DMS114 treated with DMSO at 0.1 percent for 48 hours (cell line): ENCODE results near the gene NGFR.

Experiments used
- DNase-seq: peaks from one replicate; lab custom pipeline; 2025; ENCODE audit not compliant: unreplicated experiment; lab: John Stamatoyannopoulos, UW

Gene NGFR

DNA sequence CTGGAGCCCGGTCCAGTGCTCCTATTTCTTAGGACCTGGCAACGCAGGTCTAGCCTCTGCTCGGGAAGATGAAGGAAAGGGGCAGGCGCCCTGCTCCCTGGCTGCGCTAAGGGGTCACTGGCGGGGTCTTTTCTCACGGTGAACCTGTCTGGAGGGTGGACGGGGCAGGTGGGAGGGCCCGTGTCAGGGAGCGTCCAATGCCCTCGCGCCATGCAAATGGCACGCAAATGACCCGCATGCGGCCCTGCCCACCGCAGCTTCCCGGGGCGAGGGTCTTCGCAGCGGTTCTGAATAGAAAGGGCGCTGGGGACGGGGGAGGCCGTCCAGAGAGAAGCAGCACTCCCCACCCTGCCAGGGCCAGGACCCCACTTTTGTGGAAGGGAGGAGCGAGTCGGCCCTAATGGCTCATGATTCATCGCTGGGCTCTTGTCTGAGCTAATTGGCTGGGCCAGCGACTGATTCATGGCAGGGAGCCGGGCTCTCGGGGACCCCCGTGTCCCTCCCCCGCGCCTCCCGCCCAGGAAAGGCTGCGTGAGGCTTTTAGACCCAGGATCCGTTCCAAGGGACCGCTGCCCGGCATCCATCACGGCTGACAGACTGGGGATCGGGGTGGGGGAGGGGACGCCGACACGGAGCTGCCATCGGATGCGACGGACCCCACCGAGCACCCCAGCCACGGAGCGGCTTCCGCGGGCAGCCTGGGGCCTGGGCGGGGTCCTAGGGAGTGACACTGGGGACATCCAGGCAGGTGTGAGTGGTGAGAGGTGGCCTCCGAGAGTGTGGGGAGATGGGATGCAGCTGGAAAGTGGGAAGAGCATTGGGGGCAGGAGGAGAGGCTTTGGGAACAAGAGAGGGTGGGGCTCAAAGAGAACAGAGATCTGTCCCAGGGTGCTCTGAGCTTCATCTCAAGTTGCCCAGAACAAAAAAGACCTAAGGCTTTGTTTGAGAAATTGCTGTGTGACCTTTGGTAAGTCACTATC is 25.0 kb upstream of the NGFR start:
- no peak for DNase-seq

DNA sequence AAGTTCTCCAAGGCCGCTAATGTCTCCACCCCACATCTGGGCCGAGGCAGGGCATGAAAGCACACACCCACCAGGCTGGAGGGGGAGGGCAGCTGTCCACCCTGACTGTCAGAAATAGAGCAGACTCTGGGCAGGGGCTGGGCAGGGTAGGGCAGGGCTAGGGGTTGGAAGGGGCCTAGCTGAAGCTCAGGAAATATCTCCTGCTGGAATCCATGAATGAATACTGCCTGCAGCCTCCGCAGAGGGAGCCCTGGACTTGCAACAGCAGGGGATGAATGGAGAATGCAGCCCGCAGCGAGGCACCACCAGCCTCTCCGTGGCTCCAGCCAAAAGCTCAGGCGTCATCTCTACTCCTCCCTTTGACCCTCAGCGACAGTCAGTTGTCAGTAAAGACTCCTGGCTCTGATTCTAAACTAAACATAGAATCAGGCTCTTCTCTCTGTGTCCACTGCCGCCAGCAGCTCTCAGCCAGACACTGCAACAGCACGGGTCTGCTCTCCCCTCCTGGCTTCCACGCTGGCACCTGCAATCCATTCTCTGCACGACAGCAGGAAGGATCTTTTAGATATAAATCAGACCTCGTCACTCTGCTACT is 23.9 kb upstream of the NGFR start:
- no peak for DNase-seq

DNA sequence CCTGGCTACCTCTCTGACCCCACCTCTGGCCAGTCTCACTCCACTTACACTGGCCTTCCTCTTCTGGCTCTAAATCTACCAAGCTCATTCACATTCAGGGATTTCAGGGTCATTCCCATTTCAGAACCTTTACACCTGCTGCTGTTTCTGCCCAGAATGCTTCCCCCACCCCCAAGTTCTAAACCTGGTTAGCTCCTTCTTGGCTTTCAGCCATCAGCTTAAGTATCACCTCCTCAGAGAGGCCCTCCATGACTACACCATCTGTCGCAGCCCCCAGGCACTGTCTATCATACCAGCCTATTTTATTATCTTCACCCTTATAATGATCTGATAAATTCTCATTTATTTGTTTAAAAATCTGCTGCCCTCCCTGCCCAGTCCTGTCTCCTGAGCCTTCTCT is 23.3 kb upstream of the NGFR start:
- DNase-seq, result no peak

DNA sequence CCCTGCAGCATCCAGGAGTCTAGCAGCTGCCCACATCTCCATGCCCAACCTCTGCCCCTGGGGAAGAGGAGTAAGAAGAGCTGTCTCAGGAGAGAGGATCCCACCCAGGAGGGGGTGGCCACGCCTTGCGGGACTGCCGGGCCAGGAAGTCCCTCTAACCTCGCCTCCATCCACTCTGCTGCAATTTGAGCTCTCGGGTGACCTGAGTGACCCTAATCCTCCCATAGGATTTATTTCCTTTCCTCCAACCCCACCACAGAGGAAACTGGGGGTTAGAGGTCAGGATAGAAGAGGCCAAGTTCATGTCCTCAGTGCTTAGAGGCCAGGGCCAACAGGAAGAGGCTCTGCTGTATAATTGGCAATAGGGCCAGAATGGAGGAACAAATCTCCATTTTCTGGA is 22.6 kb upstream of the NGFR start:
- DNase-seq, result no peak

DNA sequence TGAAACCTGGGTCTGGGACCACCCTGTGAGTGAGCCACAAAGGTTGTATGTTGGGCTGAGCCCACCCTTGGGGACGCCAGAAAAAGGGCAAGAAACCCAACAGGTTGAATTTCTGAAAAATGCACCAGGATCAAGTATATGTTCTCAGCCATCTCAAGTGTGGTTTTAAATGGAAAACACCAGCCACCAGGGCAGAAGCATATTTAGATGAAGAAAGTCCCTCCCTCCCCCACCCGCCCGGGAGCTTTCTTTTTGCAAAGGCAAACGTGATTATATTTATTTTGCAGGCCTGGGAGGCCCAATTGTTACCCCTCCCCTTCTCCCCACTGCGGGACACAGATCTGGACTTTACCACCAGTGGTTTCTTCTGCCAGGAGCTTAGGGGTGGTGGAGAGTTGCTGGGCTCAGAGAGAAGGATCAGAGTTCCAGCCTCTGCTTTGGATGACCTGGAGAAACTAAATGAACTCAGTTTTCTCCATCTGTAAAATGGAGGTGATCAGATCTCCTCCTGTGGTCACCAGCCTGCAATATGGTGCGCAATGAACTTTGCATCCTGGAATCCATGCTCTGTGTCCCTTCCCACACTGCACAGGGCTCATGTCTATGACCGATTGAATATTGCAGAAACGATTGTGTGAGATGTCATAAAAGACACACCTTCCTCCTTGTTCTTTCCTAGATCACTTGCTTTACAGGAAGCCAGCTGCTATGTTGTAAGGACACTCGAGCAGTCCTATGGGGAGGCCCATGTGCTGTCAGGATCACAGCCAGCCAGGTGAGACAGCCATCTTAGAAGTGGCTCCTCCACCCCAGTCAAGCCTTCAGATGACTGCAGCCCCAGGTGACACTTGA is 21.0 kb upstream of the NGFR start:
- no peak for DNase-seq

DNA sequence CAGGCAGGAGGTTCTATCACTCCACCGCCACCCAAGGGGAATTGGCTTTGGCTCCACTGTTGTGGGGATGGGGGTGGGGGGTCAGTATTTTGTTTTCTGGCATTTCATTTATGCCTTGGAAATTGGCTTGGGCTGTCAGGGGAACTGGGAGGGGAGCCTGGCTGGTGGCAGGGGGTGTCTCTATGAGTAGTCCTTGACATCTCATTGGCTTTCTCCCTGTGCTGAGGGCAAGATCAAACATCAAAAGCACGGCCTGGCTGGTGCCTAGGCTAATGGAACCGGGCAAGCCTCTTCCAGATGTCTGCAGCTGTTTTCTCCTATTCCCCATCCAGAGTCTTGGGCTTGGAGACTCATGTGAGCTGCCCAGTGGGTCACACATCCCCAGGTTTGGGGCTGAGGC is 17.4 kb upstream of the NGFR start:
- no peak for DNase-seq

DNA sequence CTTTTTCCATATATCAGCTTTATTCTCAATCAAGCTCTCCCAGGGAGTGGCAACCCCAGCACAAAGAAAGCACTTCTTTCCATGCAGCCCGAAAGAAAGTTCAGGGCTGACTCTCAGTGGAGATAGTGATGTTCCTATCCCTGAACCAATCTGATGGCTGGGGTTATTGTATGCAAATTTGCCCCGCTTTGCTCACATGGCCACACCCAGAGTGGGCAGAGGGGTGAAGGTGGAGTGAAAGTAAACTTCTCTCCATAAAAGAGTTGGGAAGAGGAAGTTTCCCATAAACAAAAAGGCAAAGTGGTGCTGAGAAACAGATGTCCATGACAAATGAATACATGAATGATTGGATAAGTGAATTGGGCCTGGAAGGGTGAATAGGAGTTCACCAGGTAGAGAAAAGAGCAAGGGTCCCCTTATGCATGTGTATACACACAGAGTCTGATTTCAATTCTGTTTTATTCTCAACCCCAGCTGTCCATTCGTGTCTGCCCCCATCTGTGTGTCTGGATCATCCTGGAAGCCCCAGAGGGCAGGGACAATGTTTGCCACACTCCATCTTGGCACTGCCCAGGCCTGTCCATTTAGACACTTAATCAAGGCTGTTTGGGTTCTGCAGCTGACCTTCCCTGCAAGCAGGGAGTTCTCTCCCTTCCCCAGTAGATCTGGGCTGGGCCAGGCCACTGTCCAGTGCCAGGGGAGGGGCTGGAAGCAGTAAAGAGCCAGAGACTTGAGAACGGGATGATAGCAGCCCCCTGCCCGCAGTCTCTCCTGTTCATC is 14.1 kb upstream of the NGFR start:
- DNase-seq, result no peak

DNA sequence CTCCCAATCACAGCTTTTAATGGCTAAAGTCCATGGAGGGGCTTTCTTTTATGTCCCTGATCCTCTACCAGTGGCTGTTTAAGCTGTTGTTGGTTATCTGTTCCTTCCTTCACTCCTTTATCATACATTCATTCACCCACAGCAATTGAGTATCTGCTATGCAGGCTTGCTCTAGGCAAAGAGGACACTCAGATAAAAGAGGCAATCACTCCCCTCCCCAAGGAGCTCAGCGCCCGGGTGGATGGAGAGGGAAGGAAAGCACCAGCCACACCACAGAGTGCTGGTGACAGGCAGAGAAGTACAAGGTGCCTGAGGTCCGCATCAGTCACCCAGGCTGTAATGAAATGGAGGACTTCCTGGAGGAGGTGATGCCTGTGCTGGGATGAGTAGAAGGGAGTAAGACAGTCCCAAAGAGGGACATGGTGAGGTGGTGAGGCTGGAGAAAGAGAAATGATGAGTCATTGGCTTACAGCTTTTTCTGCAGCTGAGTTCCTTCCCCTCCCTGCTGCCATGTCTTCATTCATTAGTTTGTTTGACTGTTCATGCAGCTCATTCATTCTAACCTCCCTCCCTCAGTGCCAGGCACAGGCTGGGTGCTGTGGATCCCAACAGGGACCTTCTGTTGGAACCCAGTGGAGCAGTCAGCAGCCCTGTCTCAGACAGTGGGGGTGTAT is 12.8 kb upstream of the NGFR start:
- no peak for DNase-seq

DNA sequence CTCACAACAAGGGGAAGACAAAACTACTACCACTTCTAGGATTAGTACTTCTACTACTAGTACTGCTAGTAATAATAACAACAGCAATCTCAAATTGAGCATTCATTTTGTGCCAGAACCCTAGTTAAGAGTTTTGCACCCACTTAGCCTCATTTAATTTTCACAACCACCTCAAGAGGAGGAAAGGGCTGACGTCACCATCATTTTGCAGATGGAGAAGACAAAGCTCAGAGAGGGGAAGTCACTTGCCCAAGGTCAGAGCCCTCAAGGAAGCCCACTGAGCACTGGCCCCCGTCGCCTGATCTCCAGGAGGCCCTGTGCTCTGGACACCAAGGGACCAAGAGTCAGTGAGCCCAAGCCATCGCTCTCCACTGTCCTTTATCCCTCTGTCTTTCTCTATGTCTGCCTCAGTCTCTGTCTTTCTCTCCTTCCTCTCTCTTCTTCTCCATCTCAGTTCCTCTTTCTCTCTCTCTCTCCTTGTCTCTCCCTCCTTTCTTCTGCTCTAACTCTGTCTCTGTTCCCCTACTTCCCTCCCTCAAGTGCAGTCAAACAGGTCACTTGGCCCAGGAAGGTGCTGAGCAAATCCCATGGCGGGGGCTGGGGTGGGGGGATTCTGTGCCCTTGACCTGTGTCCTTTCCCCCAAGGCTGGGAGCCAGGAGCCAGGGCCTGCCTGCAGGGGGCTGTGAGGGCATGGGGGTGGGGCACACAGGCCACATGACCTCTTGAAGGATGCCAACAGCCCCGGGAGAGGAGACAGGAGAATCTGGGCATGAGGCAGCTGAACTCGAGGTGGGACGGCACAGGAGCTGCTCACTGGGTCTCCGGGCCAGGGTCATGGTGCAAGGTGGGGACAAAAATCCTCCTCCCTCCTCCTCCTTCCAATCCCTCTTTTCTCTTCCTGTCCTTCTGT is 11.2 kb upstream of the NGFR start:
- DNase-seq, result no peak

DNA sequence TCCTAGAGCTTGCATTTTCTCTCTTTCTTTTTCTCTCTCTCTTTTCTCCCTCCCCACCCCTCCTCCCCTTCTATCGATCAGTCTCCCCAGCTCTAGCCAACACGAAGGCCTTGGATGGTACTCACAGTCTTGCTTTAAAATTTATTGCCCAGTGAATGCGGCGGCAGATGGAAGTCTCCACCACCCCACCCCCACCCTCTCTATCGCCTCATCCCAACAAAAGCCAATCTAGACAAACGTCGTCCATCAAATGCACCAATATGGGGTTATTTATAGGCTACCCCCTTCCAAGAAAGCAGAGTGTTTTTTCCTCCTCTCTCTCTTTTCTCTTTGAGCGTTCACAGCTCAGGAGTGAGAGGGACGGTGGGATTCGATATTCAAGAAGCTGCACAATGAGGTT is 10.5 kb upstream of the NGFR start:
- no peak for DNase-seq

DNA sequence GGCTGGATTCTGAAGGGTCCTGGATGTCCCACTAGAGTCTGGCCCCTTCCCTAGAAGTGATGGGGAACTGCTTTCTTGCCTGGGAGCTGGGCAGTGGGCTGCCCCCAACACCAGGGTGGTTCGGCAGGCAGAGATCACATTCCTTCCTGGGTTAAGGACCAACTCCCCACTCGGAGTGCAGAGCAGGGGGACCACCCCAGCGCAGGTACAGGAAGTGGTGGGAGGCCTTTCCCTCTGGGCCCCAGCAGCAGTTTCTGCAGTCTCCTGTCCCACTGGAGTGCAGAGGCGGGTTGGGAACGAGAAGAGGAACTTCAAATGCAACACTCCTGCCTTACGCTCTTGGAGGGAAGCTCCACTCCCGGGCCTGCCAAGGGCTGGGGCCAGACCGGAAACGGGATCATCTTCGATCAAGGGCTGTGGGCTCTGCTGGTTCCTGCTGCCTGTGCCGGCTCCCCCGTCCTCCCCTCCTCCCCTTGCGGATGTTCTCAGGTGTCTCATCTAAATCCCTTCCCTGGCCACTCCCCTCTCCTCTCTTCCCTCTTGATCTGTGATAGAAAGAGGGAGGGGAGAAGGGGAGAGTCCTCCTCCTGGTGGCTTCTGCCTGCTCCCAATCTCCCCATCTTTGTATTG is 9.0 kb upstream of the NGFR start:
- no peak for DNase-seq

DNA sequence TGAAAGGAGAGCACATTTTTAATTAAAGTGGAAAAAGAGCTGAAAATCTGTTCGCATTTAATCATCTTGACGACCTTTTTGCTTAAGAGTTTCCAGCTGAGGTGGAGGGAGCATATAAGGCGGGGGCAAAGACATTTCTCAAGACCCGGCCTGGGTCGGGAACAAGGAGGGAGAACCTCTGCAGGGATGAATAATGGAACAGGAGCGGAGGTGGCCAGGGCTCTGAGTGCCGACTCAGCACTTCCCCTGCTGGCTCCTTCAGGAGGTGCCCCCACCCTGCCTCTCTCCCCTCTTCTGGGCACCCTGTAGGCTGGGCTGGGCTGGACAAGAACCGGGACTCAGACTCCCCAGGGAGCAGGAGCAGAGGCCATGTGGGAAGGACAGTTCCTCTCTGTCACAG is 7.9 kb upstream of the NGFR start:
- DNase-seq, result no peak

DNA sequence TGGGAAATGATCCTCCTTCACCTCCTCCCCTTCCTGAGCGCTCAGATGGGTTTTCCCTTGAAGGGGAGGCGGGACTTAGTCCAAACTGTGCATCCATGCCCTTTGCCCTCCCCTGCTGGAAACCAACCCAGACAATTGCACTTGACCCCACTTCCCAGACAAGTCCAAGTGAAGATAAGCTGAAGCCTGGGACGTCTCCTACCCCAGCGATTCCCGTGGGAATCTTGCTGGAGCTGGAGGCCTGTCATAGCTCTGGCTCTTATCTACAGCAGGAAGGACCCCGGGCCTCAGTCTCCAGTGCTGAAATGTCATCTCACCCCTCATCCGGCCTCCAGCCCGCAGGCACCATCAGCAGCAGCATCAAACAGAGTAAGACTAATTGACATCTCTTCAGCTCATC is 6.5 kb upstream of the NGFR start:
- DNase-seq, result no peak

DNA sequence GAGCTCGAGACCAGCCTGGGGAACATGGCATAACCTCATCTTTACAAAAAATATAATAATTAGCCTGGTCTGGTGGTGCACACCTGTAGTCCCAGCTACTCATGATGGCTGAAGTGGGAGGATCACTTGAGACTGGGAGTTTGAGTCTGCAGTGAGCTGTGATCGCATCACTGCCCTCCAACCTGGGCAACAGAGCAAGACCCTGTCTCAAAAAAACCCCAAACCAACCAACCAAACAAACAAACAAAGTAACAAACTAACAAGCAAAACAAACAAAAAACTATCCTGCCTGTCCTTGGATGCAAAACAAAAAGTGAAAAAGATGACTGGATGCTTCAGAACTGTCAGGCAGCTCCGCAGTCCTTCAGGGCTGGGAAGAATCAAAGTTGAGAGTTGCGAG is 5.7 kb upstream of the NGFR start:
- no peak for DNase-seq

DNA sequence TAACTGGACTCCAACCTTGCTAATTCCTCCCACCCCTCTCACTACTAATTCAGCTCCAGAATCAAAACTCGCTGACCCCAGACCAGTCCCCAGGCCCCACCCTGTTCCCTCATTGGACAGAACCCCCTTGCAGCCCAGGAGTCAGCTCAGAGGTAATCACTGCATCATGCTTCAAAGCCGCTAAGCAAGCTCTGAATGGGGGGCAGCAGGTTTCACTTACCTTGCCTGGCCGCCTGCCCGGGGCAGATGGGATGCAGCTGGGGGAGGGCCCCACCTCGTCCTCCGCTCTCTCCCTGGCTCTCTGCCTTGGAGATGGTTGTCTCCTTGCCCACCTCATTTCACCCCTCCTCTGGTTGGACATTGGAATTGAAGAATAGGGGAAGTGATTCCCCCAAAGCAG is 4.8 kb upstream of the NGFR start:
- DNase-seq, result no peak

DNA sequence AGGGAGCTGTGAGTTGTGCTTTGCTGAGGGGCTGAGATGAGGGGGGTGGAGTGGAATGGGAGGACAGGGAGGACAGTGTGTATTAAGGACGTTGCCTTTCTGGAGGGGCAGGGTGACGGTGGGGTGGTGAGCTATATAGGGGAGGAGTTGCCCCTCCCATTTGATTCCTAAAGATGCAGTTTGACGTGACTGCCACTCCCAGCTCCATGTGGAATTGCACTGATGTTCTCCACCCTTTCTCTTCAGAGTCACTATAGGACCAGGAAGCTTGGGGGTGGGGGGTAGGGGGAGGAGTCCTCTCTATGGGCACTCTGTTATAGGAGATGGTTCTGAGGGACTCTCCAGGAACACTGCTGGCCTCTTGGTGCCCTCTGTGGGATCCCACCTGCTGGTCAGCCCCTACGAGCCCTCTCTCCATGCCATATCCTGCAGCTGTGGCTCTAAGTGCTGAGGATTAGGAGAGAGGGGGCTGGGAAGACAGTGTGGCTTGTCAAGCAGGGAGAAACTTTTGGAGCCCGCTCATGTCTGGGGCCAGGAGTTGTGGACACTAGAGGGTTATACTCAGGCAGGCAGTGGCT is 3.8 kb upstream of the NGFR start:
- DNase-seq, result no peak

DNA sequence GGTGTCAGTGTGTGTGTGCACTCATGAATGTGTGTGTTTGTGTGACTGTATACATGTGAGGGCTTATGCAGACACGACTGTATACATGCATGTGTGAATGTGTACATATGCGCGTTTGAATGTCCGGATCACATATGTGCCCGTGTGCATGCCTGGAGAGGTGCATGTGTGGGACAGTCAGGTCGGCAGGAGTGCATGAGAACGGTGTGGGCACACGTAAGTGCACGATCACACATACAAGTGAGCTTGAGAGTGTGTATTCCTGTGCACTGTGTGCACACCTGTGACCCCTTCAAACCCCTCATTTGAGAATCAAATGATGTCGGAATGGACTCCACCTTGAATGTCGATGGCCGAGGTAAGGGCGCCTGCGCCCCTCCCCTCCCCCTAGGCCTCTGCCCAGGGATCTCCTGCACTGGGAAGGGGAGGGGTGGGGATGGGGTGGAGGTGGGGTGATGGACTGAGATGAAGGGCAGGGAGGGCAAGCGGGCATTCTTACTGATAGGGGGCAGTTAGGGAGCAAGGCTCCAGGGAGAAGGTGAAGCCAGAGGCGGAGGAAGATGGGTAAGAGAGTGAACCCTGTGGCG is 601 bp upstream of the NGFR start:
- DNase-seq, result no peak

DNA sequence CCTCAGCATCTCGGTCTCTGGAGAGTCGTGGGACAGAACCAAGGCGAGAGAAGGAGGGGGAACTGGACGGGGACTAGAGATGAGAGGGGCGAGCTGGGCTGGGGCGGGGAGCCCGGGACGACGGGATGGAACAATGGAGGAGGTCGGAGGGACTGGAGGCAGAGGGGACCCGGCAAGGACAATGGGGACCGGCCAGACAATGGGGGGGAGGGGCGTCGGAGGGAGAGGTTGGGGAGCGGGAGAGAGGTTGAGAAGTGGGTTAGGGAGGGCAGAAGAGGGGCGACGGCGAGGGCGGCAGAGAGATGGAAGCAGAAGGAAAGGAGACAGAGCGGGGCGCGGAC is 719 bp downstream of the NGFR start:
- DNase-seq, result no peak
